ENCODE measurements around the gene CPXM2.

CPXM2 gene

GRCh38 chr10:123903621-123904020 lies 12.0 kb upstream of the CPXM2 start:
- DNase-seq: no peak

- no peak for DNase-seq
These were observed 10.0 kb upstream of the CPXM2 start for GRCh38 chr10:123901621-123902020.

- peak; percentile 8 for DNase-seq
These were observed 5.5 kb upstream of the CPXM2 start for GRCh38 chr10:123897146-123897545.

GRCh38 chr10:123896246-123896927 lies 4.8 kb upstream of the CPXM2 start:
- no peak for DNase-seq

GRCh38 chr10:123893651-123894050 lies 2.0 kb upstream of the CPXM2 start:
- DNase-seq: no peak

- DNase-seq: no peak
These were observed 857 bp downstream of the CPXM2 start for GRCh38 chr10:123890756-123891143.

- no peak for DNase-seq
These were observed 1.4 kb downstream of the CPXM2 start for GRCh38 chr10:123890226-123890625.

GRCh38 chr10:123889821-123890220 lies 1.8 kb downstream of the CPXM2 start:
- DNase-seq: no peak

- no peak for DNase-seq
These were observed 2.9 kb downstream of the CPXM2 start for GRCh38 chr10:123888751-123889150.

- DNase-seq: no peak
These were observed 3.4 kb downstream of the CPXM2 start for GRCh38 chr10:123888256-123888655.

GRCh38 chr10:123886292-123886691 lies 5.3 kb downstream of the CPXM2 start:
- no peak for DNase-seq

- no peak for DNase-seq
These were observed 6.0 kb downstream of the CPXM2 start for GRCh38 chr10:123885406-123886170.

- DNase-seq: no peak
These were observed 6.7 kb downstream of the CPXM2 start for GRCh38 chr10:123884907-123885381.

GRCh38 chr10:123884351-123884906 lies 7.2 kb downstream of the CPXM2 start:
- no peak for DNase-seq

- no peak for DNase-seq
These were observed 7.8 kb downstream of the CPXM2 start for GRCh38 chr10:123883673-123884320.

GRCh38 chr10:123882681-123883445 lies 8.7 kb downstream of the CPXM2 start:
- DNase-seq: no peak

GRCh38 chr10:123882177-123882576 lies 9.4 kb downstream of the CPXM2 start:
- DNase-seq: no peak

GRCh38 chr10:123879606-123880257 lies 11.9 kb downstream of the CPXM2 start:
- DNase-seq: no peak

- no peak for DNase-seq
These were observed 12.8 kb downstream of the CPXM2 start for GRCh38 chr10:123878666-123879303.

- no peak for DNase-seq
These were observed 21.3 kb downstream of the CPXM2 start for GRCh38 chr10:123870260-123870659.

GRCh38 chr10:123869020-123869414 lies 22.6 kb downstream of the CPXM2 start:
- DNase-seq: no peak

Measured in hematopoietic multipotent progenitor cell treated with erythropoietin and hydrocortisone succinate and interleukin-3 and kit ligand, for 6 days (in vitro differentiated cells).